Upper lobe of left lung (tissue), 4 donors: ENCODE results near the gene ANO1.

Source experiments
- EP300 ChIP-seq, 4 donors: sonication (generic); formaldehyde crosslinking; IDR thresholded peaks; one replicate each; pipeline ENCODE4 v1.5.1; 2017; ENCODE audit warnings: antibody characterized with exemption in 4 of 4, control low read depth in 2 of 4
- POLR2A ChIP-seq, 4 donors: fragments of 450-650 bp; IDR thresholded peaks; one replicate each; pipeline ENCODE4 v1.5.1; 2016 to 2017; ENCODE audit warnings: antibody characterized with exemption in 4 of 4, mild to moderate bottlenecking in 2 of 4
- POLR2AphosphoS5 ChIP-seq, 2 donors: sonication (generic); formaldehyde crosslinking; IDR thresholded peaks; one replicate each; pipeline ENCODE4 v1.5.1; 2017; ENCODE audit warnings: antibody characterized with exemption in 2 of 2
- TF ChIP-seq, protein P1 (sequence below), 6 experiments: fragments of 450-650 bp in 4 of 6; fragments of 200-600 bp in 2 of 6; sonication (generic) in 2 of 6; IDR thresholded peaks; one replicate each; pipeline ENCODE4 v1.5.1; 2016 to 2019; ENCODE audit warnings: antibody characterized with exemption in 6 of 6

DNA sequence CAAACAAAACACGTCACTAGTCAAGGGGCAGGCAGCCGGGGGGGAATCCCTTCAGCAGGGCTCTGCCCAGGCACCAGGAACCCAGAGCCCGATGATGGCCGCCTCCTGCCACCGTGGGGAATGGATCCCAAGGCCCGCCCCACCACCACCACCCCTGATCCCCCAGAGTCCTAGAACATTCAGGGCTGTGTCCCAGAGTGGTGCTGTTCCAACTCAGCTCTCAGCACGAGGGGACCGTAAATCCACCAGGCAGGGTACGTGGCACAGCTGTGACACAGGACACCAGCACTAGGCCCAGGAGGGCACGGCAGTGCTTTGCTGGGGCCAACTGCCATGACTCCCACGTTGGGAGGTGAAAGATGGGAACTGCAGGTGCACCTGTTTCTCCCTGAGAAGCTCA is 29.6 kb downstream of the ANO1 start:
- TF ChIP-seq EP300 (IDR thresholded peaks at IDR 0.05): no peak
- TF ChIP-seq POLR2A (IDR thresholded peaks at IDR 0.05): no peak
- TF ChIP-seq, protein P1, sequence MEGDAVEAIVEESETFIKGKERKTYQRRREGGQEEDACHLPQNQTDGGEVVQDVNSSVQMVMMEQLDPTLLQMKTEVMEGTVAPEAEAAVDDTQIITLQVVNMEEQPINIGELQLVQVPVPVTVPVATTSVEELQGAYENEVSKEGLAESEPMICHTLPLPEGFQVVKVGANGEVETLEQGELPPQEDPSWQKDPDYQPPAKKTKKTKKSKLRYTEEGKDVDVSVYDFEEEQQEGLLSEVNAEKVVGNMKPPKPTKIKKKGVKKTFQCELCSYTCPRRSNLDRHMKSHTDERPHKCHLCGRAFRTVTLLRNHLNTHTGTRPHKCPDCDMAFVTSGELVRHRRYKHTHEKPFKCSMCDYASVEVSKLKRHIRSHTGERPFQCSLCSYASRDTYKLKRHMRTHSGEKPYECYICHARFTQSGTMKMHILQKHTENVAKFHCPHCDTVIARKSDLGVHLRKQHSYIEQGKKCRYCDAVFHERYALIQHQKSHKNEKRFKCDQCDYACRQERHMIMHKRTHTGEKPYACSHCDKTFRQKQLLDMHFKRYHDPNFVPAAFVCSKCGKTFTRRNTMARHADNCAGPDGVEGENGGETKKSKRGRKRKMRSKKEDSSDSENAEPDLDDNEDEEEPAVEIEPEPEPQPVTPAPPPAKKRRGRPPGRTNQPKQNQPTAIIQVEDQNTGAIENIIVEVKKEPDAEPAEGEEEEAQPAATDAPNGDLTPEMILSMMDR (IDR thresholded peaks at IDR 0.05): no peak
- TF ChIP-seq POLR2AphosphoS5 (IDR thresholded peaks at IDR 0.05): no peak
